ENCODE measurements around the gene OR10A6.

DNA sequence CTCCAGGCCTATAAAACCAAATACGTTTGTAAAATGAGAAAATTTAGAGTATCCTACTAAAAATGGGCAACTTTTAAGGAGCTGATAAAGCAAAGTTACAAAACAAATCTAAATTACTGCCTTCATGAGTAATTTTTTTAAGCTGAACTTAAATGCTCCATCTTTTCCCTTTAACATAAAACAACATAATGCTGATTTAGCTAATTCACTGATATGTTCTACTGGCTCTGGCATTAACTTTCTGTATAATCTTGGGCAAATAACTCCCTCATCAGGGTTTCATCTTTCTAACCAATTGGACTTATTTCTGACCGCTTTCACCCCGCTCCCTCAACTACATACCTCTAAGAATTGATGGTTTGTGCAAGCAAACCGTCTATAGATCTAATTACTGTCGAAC lies 10.1 kb upstream of the OR10A6 start:
- TF ChIP-seq CTCF (IDR thresholded peaks at IDR 0.05) (no peak), ESRRA (IDR thresholded peaks at IDR 0.05; ENCODE audit: borderline replicate concordance, low read length) (no peak)
